CD14-positive monocyte (primary cell): ENCODE measurements around the gene OR10H5. TPM values are rescaled to one million over a fixed set of nuclear protein-coding genes. Genes with fewer than 3 reads are reported as not detected.

Experiments
- DNase-seq, 3 donors: peaks; one replicate each; pipeline ENCODE4 v3.0.0-alpha.2; 2011 to 2022
- H2AFZ ChIP-seq: 2 replicates; pipeline ENCODE4 v1.6.0; 2012; ENCODE audit warnings: mild to moderate bottlenecking, low read depth, low read length, inconsistent platforms; ENCODE audit not compliant: insufficient read depth, poor library complexity, severe bottlenecking
- H3K27ac ChIP-seq, 2 donors: 1 replicate in 1 of 2; 2 replicates in 1 of 2; pipeline ENCODE4 v1.5.1; 2012 to 2013; ENCODE audit warnings: low read length in 2 of 2, control low read depth in 1 of 2, inconsistent platforms in 1 of 2, low read depth in 1 of 2, mild to moderate bottlenecking in 1 of 2
- H3K27me3 ChIP-seq, 2 donors: one replicate each; pipeline versions ENCODE4 v1.6.0 to v1.6.1; 2011 to 2013; ENCODE audit warnings: low read length in 2 of 2; ENCODE audit not compliant: control insufficient read depth in 2 of 2, insufficient read depth in 2 of 2
- H3K36me3 ChIP-seq, 2 donors: replicated peaks in 1 of 2; 1 replicate in 1 of 2; 2 replicates in 1 of 2; pipeline versions ENCODE4 v1.5.1 to v1.6.1; 2012 to 2013; ENCODE audit warnings: low read length in 2 of 2, control low read depth in 1 of 2, inconsistent platforms in 1 of 2, mild to moderate bottlenecking in 1 of 2; ENCODE audit not compliant: insufficient read depth in 2 of 2, control insufficient read depth in 1 of 2
- H3K4me1 ChIP-seq, 2 donors: 1 replicate in 1 of 2; 2 replicates in 1 of 2; pipeline versions ENCODE4 v1.5.1 to v1.6.1; 2012 to 2013; ENCODE audit warnings: low read length in 2 of 2, control low read depth in 1 of 2, inconsistent platforms in 1 of 2, mild to moderate bottlenecking in 1 of 2, moderate library complexity in 1 of 2; ENCODE audit not compliant: insufficient read depth in 2 of 2, control insufficient read depth in 1 of 2
- H3K4me2 ChIP-seq: replicated peaks from 2 replicates; pipeline ENCODE3; 2012; ENCODE audit warnings: low read length, moderate library complexity, mild to moderate bottlenecking; ENCODE audit not compliant: poor library complexity, severe bottlenecking; ENCODE audit errors: extremely low read depth
- H3K4me3 ChIP-seq, 3 experiments: fragments of 200-600 bp in 1 of 3; sonication (generic) in 1 of 3; replicated peaks in 1 of 3; 1 replicate in 2 of 3; 2 replicates in 1 of 3; pipeline ENCODE4 v1.5.1; 2011 to 2013; ENCODE audit warnings: low read length in 3 of 3, mild to moderate bottlenecking in 3 of 3, control low read depth in 2 of 3, low read depth in 2 of 3, inconsistent platforms in 1 of 3, moderate library complexity in 1 of 3
- H3K79me2 ChIP-seq: 2 replicates; pipeline ENCODE4 v1.6.0; 2012; ENCODE audit warnings: mild to moderate bottlenecking, control low read depth, inconsistent platforms, low read length, moderate library complexity; ENCODE audit not compliant: insufficient read depth
- H3K9ac ChIP-seq: 2 replicates; pipeline ENCODE4 v1.6.0; 2017; ENCODE audit warnings: low read length, mild to moderate bottlenecking; ENCODE audit not compliant: insufficient read depth, poor library complexity, severe bottlenecking
- H3K9me3 ChIP-seq, 2 donors: replicated peaks in 1 of 2; 1 replicate in 1 of 2; 2 replicates in 1 of 2; pipeline versions ENCODE4 v1.5.1 to v1.6.1; 2012 to 2013; ENCODE audit warnings: low read length in 2 of 2, control low read depth in 1 of 2; ENCODE audit not compliant: control insufficient read depth in 1 of 2, insufficient read depth in 1 of 2
- H4K20me1 ChIP-seq: 2 replicates; pipeline ENCODE4 v1.6.0; 2012; ENCODE audit warnings: mild to moderate bottlenecking, low read length, control low read depth, moderate library complexity; ENCODE audit not compliant: insufficient read depth
- H3K27ac Mint-ChIP-seq, 7 donors: one replicate each; pipeline ENCODE4 v1.8.0; 2020; ENCODE audit warnings: mild to moderate bottlenecking in 7 of 7, mixed read lengths in 7 of 7, moderate library complexity in 6 of 7, inconsistent platforms in 2 of 7
- H3K27me3 Mint-ChIP-seq, 3 donors: one replicate each; pipeline ENCODE4 v1.8.0; 2021 to 2022; ENCODE audit warnings: low read depth in 3 of 3, mild to moderate bottlenecking in 3 of 3, mixed read lengths in 3 of 3, moderate library complexity in 3 of 3, inconsistent platforms in 1 of 3
- H3K36me3 Mint-ChIP-seq, 2 donors: one replicate each; pipeline ENCODE4 v1.8.0; 2020; ENCODE audit warnings: mixed read lengths in 2 of 2, inconsistent platforms in 1 of 2, mild to moderate bottlenecking in 1 of 2
- H3K4me1 Mint-ChIP-seq: one replicate; pipeline ENCODE4 v1.8.0; 2020; ENCODE audit warnings: mild to moderate bottlenecking, mixed read lengths
- H3K4me3 Mint-ChIP-seq, 2 donors: one replicate each; pipeline ENCODE4 v1.8.0; 2020; ENCODE audit warnings: mild to moderate bottlenecking in 2 of 2, mixed read lengths in 2 of 2, moderate library complexity in 1 of 2
- H3K9me3 Mint-ChIP-seq, 7 donors: one replicate each; pipeline ENCODE4 v1.8.0; 2020 to 2022; ENCODE audit warnings: mixed read lengths in 7 of 7, mild to moderate bottlenecking in 6 of 7, moderate library complexity in 6 of 7, inconsistent platforms in 2 of 7
- WGBS: methylation state at CpG from one replicate; pipeline ENCODE4 v1.1.5; 2013; ENCODE audit warnings: missing lambda C conversion rate; ENCODE audit not compliant: insufficient coverage; 5-methylcytosine and 5-hydroxymethylcytosine counted together
- intact Hi-C, 2 donors: fragments of 100-400 bp; cut with micrococcal nuclease; formaldehyde crosslinking; loops; one replicate each; pipeline versions ENCODE4 v1.15.0 to v1.15.1; 2023
- polyA plus RNA-seq, 3 donors: library from polyadenylated mRNA; depleted of rRNA in 1 of 3; unstranded in 2 of 3; stranded (reverse) in 1 of 3; fragments of 300-500 nt in 2 of 3; fragments of >200 nt in 1 of 3; fragmentation: Illumina TruSeq in 2 of 3; gene quantifications; 1 replicate in 2 of 3; 2 replicates in 1 of 3; pipeline ENCODE4 v1.2.3, GENCODE V29; 2012 to 2021
- TF ChIP-seq, protein P1 (sequence below): fragments of 200-600 bp; IDR thresholded peaks from one replicate; pipeline ENCODE4 v1.8.0; 2022; ENCODE audit warnings: antibody characterized with exemption, mild to moderate bottlenecking

OR10H5 gene
- polyA plus RNA-seq, 3 donors, result not detected

DNA sequence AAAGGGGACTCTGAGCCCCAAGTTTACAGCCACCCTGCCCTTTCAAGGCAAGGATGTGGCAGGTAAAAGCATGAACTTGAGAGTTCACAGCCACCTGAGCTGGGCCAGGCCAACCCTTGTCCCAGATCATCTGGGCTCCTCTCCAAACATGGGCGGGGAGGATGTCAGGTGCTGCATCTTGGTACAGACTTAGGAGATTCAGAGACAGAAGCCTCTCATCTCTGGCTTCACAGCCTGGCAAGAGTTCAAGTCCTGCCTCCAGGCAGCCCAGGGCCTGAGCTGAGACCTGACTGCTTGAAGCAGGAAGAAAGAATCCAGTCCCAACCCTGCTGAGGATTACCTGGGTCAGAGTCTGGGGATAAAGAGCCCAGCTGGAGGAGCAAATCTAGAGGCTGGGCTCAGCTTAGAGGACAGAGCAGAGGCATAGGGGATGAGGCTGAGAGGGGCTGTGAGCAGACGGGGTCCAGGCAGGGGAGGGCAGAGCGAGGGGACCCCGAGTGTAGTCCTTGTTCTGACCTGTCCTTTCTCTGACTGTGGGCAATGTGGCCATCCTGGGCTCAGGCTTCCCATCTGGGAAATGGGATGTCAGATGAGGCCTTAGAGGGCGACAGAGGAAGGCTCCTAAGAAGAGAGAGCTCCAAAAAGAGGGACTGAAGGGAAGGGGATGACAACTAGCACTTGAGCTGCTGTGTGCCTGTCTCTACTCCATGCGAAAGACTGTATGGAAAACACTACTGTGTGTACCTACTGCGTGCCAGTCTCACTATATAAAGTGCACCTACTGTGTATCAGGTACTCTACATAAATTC lies 6.6 kb upstream of the OR10H5 start:
- TF ChIP-seq, protein P1, sequence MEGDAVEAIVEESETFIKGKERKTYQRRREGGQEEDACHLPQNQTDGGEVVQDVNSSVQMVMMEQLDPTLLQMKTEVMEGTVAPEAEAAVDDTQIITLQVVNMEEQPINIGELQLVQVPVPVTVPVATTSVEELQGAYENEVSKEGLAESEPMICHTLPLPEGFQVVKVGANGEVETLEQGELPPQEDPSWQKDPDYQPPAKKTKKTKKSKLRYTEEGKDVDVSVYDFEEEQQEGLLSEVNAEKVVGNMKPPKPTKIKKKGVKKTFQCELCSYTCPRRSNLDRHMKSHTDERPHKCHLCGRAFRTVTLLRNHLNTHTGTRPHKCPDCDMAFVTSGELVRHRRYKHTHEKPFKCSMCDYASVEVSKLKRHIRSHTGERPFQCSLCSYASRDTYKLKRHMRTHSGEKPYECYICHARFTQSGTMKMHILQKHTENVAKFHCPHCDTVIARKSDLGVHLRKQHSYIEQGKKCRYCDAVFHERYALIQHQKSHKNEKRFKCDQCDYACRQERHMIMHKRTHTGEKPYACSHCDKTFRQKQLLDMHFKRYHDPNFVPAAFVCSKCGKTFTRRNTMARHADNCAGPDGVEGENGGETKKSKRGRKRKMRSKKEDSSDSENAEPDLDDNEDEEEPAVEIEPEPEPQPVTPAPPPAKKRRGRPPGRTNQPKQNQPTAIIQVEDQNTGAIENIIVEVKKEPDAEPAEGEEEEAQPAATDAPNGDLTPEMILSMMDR, result no peak
- H4K20me1 ChIP-seq, result no peaks in the 10 kb centered on the region
- no peak overlapping the region for H2AFZ ChIP-seq
- H3K9me3 ChIP-seq, result no peaks in the 10 kb centered on the region
- H3K9ac ChIP-seq, result no peak overlapping the region
- WGBS, result 78% methylated on average over 7 of the region's 7 CpGs
- no peak overlapping the region for H3K27ac ChIP-seq
- H3K4me1 ChIP-seq, result no peaks in the 10 kb centered on the region
- Mint-ChIP-seq H3K9me3 (peaks cover 0 to 3% (median 0%) of the 10 kb centered on the region in 7 donors), H3K27ac (no peak overlapping the region), H3K4me1 (peaks cover 8% of the 10 kb centered on the region), H3K4me3 (no peak overlapping the region), H3K36me3 (no peaks in the 10 kb centered on the region), H3K27me3 (peaks cover 7 to 11% (median 10%) of the 10 kb centered on the region in 3 donors)
- no peaks in the 10 kb centered on the region for H3K79me2 ChIP-seq
- no peak for DNase-seq
- no peaks in the 10 kb centered on the region for H3K27me3 ChIP-seq
- no peaks in the 10 kb centered on the region for H3K36me3 ChIP-seq
- H3K4me2 ChIP-seq, result no peak overlapping the region
- intact Hi-C loops, result no loop called here
- no peak overlapping the region for H3K4me3 ChIP-seq

DNA sequence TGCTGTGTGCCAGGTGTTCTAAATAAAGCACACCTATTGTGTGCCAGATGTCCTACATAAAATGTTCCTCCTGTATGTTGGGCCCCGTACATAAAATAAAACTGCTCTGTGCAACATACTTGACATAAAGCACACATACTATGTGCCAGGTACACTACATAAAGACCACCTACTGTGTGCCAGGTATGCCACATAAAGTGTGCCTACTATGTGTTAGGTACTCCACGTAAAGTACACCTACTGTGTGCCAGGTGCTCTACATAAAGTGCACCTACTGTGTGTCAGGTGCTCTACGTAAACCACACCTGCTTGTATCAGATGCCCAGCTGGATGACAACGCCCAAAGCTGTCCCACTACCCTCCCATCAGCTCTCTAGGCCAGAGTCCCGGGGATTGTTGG lies 5.8 kb upstream of the OR10H5 start:
- Mint-ChIP-seq H3K27me3 (peaks cover 8 to 13% (median 12%) of the 10 kb centered on the region in 3 donors), H3K4me1 (peaks cover 8% of the 10 kb centered on the region), H3K9me3 (peaks cover 0 to 4% (median 0%) of the 10 kb centered on the region in 7 donors), H3K27ac (no peak overlapping the region), H3K4me3 (no peak overlapping the region), H3K36me3 (no peaks in the 10 kb centered on the region)
- intact Hi-C loops, result no loop called here
- no peaks in the 10 kb centered on the region for H3K9me3 ChIP-seq
- no peak for DNase-seq
- no peak overlapping the region for H3K27ac ChIP-seq
- no peak overlapping the region for H2AFZ ChIP-seq
- H3K9ac ChIP-seq, result no peak overlapping the region
- TF ChIP-seq, protein P1, result no peak
- WGBS, result 100% methylated on average over 1 of the region's 5 CpGs
- no peak overlapping the region for H3K4me3 ChIP-seq
- H3K79me2 ChIP-seq, result no peaks in the 10 kb centered on the region
- H3K27me3 ChIP-seq, result no peaks in the 10 kb centered on the region
- no peak overlapping the region for H3K4me2 ChIP-seq
- H3K4me1 ChIP-seq, result no peaks in the 10 kb centered on the region
- no peaks in the 10 kb centered on the region for H3K36me3 ChIP-seq
- H4K20me1 ChIP-seq, result no peaks in the 10 kb centered on the region
